AG20443 (cell line): ENCODE results near the gene OR1F1.
"Not testable (repeated sequence)": the region's sequence is repeated elsewhere in the genome, so short reads cannot be mapped to it uniquely, and the experiment has no call there.

Source experiments
- DNase-seq: peaks from one replicate; pipeline ENCODE4 v3.0.0; 2012; ENCODE audit warnings: low spot score, mixed read lengths

Gene OR1F1

GRCh38 chr16:3198334-3199072, 10.5 kb downstream of the OR1F1 start:
- DNase-seq, result no peak

GRCh38 chr16:3202903-3203539, 15.0 kb downstream of the OR1F1 start:
- no peak for DNase-seq

- DNase-seq, result not testable (repeated sequence)
These were observed 17.9 kb downstream of the OR1F1 start for GRCh38 chr16:3205939-3206338.

- no peak for DNase-seq
These were observed 19.3 kb downstream of the OR1F1 start for GRCh38 chr16:3207086-3207953.

GRCh38 chr16:3212006-3212405, 24.0 kb downstream of the OR1F1 start:
- no peak for DNase-seq

GRCh38 chr16:3212567-3212966, 24.6 kb downstream of the OR1F1 start:
- DNase-seq, result no peak

- DNase-seq, result no peak
These were observed 27.0 kb downstream of the OR1F1 start for GRCh38 chr16:3214904-3215600.

GRCh38 chr16:3215601-3216262, 27.7 kb downstream of the OR1F1 start:
- no peak for DNase-seq

GRCh38 chr16:3216263-3216640, 28.2 kb downstream of the OR1F1 start:
- no peak for DNase-seq

- DNase-seq, result no peak
These were observed 32.8 kb downstream of the OR1F1 start for GRCh38 chr16:3220839-3221238.

- no peak for DNase-seq
These were observed 36.0 kb downstream of the OR1F1 start for GRCh38 chr16:3223913-3224515.

GRCh38 chr16:3234543-3234856, 46.5 kb downstream of the OR1F1 start:
- DNase-seq, result no peak

GRCh38 chr16:3234857-3235561, 47.0 kb downstream of the OR1F1 start, which contains the start of gene ZNF200:
Gene ZNF200, minus strand, starts transcription at chr16:3235158. Its CDS starts 1,403 bp downstream, at chr16:3233755.
- DNase-seq, result peak; percentile 98

GRCh38 chr16:3235856-3236669, 48.1 kb downstream of the OR1F1 start:
- no peak for DNase-seq

- no peak for DNase-seq
These were observed 53.8 kb downstream of the OR1F1 start for GRCh38 chr16:3241761-3242160.

GRCh38 chr16:3242709-3243108, 54.7 kb downstream of the OR1F1 start:
- DNase-seq, result no peak

- DNase-seq, result no peak
These were observed 55.9 kb downstream of the OR1F1 start for GRCh38 chr16:3243882-3244281.

- no peak for DNase-seq
These were observed 58.0 kb downstream of the OR1F1 start for GRCh38 chr16:3246002-3246401.

- DNase-seq, result no peak
These were observed 58.9 kb downstream of the OR1F1 start for GRCh38 chr16:3246876-3247275.

GRCh38 chr16:3248596-3248995, 60.6 kb downstream of the OR1F1 start:
- no peak for DNase-seq
